H1 (cell line): ENCODE results near the gene PTGES. TPM values are rescaled to one million over a fixed set of nuclear protein-coding genes. Genes with fewer than 3 reads are reported as not detected.

Experiments
- CTCF ChIA-PET: fragments of 300-600 bp; sonication (Branson Sonifier 250); formaldehyde crosslinking; loops from one replicate; lab custom pipeline; 2021; ENCODE audit not compliant: partially characterized antibody; lab: Charles Lee
- POLR2A ChIA-PET: fragments of 300-600 bp; sonication (Branson Sonifier 250); formaldehyde crosslinking; loops from one replicate; lab custom pipeline; 2021; ENCODE audit warnings: inconsistent platforms; ENCODE audit not compliant: partially characterized antibody; lab: Charles Lee
- DNase-seq, 2 experiments: peaks; one replicate each; pipeline versions ENCODE4 v3.0.0 to v3.0.0-alpha.2; 2010 to 2022; ENCODE audit warnings: low spot score in 2 of 2, low read depth in 1 of 2, mixed read lengths in 1 of 2
- FAIRE-seq: peaks from 2 replicates; lab custom pipeline; 2011; peaks lifted over from hg19 to GRCh38; lab: Jason Lieb, UNC
- H2AFZ ChIP-seq: 2 replicates; pipeline ENCODE4 v1.8.1; 2012; ENCODE audit warnings: low read length, inconsistent platforms
- H2AK5ac ChIP-seq: 2 replicates; pipeline ENCODE4 v1.6.1; 2013; ENCODE audit warnings: low read depth, low read length
- H2BK120ac ChIP-seq: replicated peaks from 2 replicates; pipeline ENCODE3; 2013; ENCODE audit warnings: low read depth, low read length, inconsistent platforms
- H2BK12ac ChIP-seq: 2 replicates; pipeline ENCODE4 v1.6.1; 2013; ENCODE audit warnings: low read depth, low read length
- H2BK15ac ChIP-seq: 2 replicates; pipeline ENCODE4 v1.6.1; 2013; ENCODE audit warnings: low read length
- H2BK20ac ChIP-seq: 2 replicates; pipeline ENCODE4 v1.6.1; 2013; ENCODE audit warnings: low read length
- H2BK5ac ChIP-seq: 2 replicates; pipeline ENCODE4 v1.6.1; 2013; ENCODE audit warnings: low read depth, low read length
- H3K14ac ChIP-seq: 2 replicates; pipeline ENCODE4 v1.6.1; 2013; ENCODE audit warnings: inconsistent platforms; ENCODE audit not compliant: insufficient read length
- H3K18ac ChIP-seq: 2 replicates; pipeline ENCODE4 v1.6.1; 2013; ENCODE audit warnings: low read length; ENCODE audit errors: extremely low read depth
- H3K23ac ChIP-seq: 2 replicates; pipeline ENCODE4 v1.6.1; 2013; ENCODE audit warnings: inconsistent platforms; ENCODE audit not compliant: insufficient read length
- H3K23me2 ChIP-seq: 2 replicates; pipeline ENCODE4 v1.6.1; 2013; ENCODE audit warnings: low read depth, low read length
- H3K27ac ChIP-seq: 2 replicates; pipeline ENCODE4 v1.6.1; 2011; ENCODE audit warnings: low read depth, low read length, inconsistent platforms
- H3K27me3 ChIP-seq, 4 experiments: replicated peaks in 1 of 4; 1 replicate in 1 of 4; 2 replicates in 3 of 4; pipeline versions ENCODE4 v1.6.1 to v1.8.1; 2011 to 2013; ENCODE audit warnings: low read length in 3 of 4, mild to moderate bottlenecking in 3 of 4, inconsistent platforms in 2 of 4, mixed read lengths in 2 of 4, moderate library complexity in 1 of 4; ENCODE audit not compliant: control insufficient read depth in 3 of 4, insufficient read depth in 3 of 4; ENCODE audit errors: extremely low read depth in 1 of 4
- H3K36me3 ChIP-seq, 4 experiments: 2 replicates each; pipeline versions ENCODE4 v1.6.1 to v1.8.1; 2011 to 2013; ENCODE audit warnings: mild to moderate bottlenecking in 4 of 4, low read length in 3 of 4, moderate library complexity in 2 of 4, control low read depth in 1 of 4, inconsistent platforms in 1 of 4; ENCODE audit not compliant: insufficient read depth in 4 of 4, control insufficient read depth in 2 of 4
- H3K4ac ChIP-seq: replicated peaks from 2 replicates; pipeline ENCODE3; 2013; ENCODE audit warnings: low read length, low read depth, mixed read lengths, inconsistent platforms; ENCODE audit not compliant: insufficient read length
- H3K4me1 ChIP-seq, 4 experiments: replicated peaks in 1 of 4; 1 replicate in 1 of 4; 2 replicates in 3 of 4; pipeline versions ENCODE4 v1.6.1 to v1.8.1; 2011 to 2013; ENCODE audit warnings: low read length in 3 of 4, inconsistent platforms in 2 of 4, mixed read lengths in 1 of 4; ENCODE audit not compliant: insufficient read depth in 4 of 4, control insufficient read depth in 3 of 4
- H3K4me2 ChIP-seq, 2 experiments: 2 replicates each; pipeline versions ENCODE4 v1.6.1 to v1.8.1; 2011 to 2013; ENCODE audit warnings: low read depth in 2 of 2, low read length in 2 of 2, control low read depth in 1 of 2, inconsistent platforms in 1 of 2, mild to moderate bottlenecking in 1 of 2; ENCODE audit not compliant: insufficient read depth in 1 of 2
- H3K4me3 ChIP-seq, 4 experiments: fragments of 200-600, 300-600 bp in 1 of 4; sonication (generic), shearing (Covaris generic), sonication (Bioruptor Twin) in 1 of 4; 2 replicates each; pipeline versions ENCODE4 v1.5.1 to v1.8.1; 2011 to 2016; ENCODE audit warnings: low read length in 4 of 4, low read depth in 3 of 4, control low read depth in 2 of 4, inconsistent platforms in 2 of 4, mild to moderate bottlenecking in 2 of 4, mixed read lengths in 1 of 4, moderate library complexity in 1 of 4; ENCODE audit not compliant: insufficient read depth in 2 of 4; ENCODE audit errors: extremely low read depth in 1 of 4
- H3K56ac ChIP-seq: replicated peaks from 2 replicates; pipeline ENCODE3; 2013; ENCODE audit warnings: low read depth, mild to moderate bottlenecking, mixed read lengths, low read length, inconsistent platforms; ENCODE audit not compliant: insufficient read length
- H3K79me1 ChIP-seq: 2 replicates; pipeline ENCODE4 v1.6.1; 2013; ENCODE audit warnings: low read depth, low read length, control low read depth
- H3K79me2 ChIP-seq, 2 experiments: 2 replicates each; pipeline versions ENCODE4 v1.6.1 to v1.8.1; 2012 to 2013; ENCODE audit warnings: low read length in 2 of 2, mild to moderate bottlenecking in 2 of 2, inconsistent platforms in 1 of 2; ENCODE audit not compliant: insufficient read depth in 2 of 2, control insufficient read depth in 1 of 2
- H3K9ac ChIP-seq, 4 experiments: replicated peaks in 1 of 4; 1 replicate in 1 of 4; 2 replicates in 3 of 4; pipeline versions ENCODE4 v1.6.1 to v1.8.1; 2011 to 2013; ENCODE audit warnings: low read depth in 3 of 4, low read length in 3 of 4, control low read depth in 2 of 4, mild to moderate bottlenecking in 2 of 4, moderate library complexity in 2 of 4, inconsistent platforms in 1 of 4; ENCODE audit errors: extremely low read depth in 1 of 4
- H3K9me3 ChIP-seq, 2 experiments: 2 replicates each; pipeline versions ENCODE4 v1.6.1 to v1.8.1; 2012 to 2013; ENCODE audit warnings: mild to moderate bottlenecking in 2 of 2, moderate library complexity in 2 of 2, control low read depth in 1 of 2, inconsistent platforms in 1 of 2, low read depth in 1 of 2, low read length in 1 of 2, mixed read lengths in 1 of 2; ENCODE audit not compliant: insufficient read depth in 2 of 2
- H4K20me1 ChIP-seq, 2 experiments: replicated peaks in 1 of 2; 2 replicates each; pipeline versions ENCODE3 to v1.8.1; 2011 to 2013; ENCODE audit warnings: inconsistent platforms in 2 of 2, low read length in 2 of 2, mild to moderate bottlenecking in 1 of 2; ENCODE audit not compliant: insufficient read depth in 2 of 2, control insufficient read depth in 1 of 2
- H4K5ac ChIP-seq: 2 replicates; pipeline ENCODE4 v1.6.1; 2013; ENCODE audit warnings: low read length, low read depth, mixed read lengths, inconsistent platforms; ENCODE audit not compliant: insufficient read length
- H4K8ac ChIP-seq: 2 replicates; pipeline ENCODE4 v1.8.0; 2013; ENCODE audit warnings: mild to moderate bottlenecking, moderate library complexity, low read length, inconsistent platforms; ENCODE audit not compliant: insufficient read depth; ENCODE audit errors: extremely low read depth
- H4K91ac ChIP-seq: replicated peaks from 2 replicates; pipeline ENCODE3; 2013; ENCODE audit warnings: low read length, mixed read lengths, inconsistent platforms; ENCODE audit not compliant: insufficient read length
- BACH1 ChIP-seq: IDR thresholded peaks from 2 replicates; pipeline ENCODE4 v1.6.1; 2012; ENCODE audit warnings: low read length, improper control_type of control experiment
- CHD2 ChIP-seq: IDR thresholded peaks from 2 replicates; pipeline ENCODE4 v1.6.1; 2012; ENCODE audit warnings: low read length, improper control_type of control experiment
- GTF2F1 ChIP-seq: IDR thresholded peaks from 2 replicates; pipeline ENCODE4 v1.6.1; 2012; ENCODE audit warnings: low read depth, low read length, improper control_type of control experiment, borderline replicate concordance
- NRF1 ChIP-seq: IDR thresholded peaks from 2 replicates; pipeline ENCODE4 v1.6.1; 2011; ENCODE audit warnings: mild to moderate bottlenecking, low read depth, low read length, improper control_type of control experiment
- POU5F1 ChIP-seq: IDR thresholded peaks from 2 replicates; pipeline ENCODE4 v1.6.1; 2011; ENCODE audit warnings: low read depth, mild to moderate bottlenecking, low read length, moderate library complexity
- RXRA ChIP-seq: IDR thresholded peaks from 2 replicates; pipeline ENCODE4 v1.6.1; 2011; ENCODE audit warnings: low read depth, mild to moderate bottlenecking, low read length, moderate library complexity; ENCODE audit not compliant: insufficient read depth
- SIN3A ChIP-seq, 2 experiments: IDR thresholded peaks in 1 of 2; conservative IDR thresholded peaks in 1 of 2; 2 replicates each; pipeline ENCODE4 v1.6.1; 2011 to 2012; ENCODE audit warnings: low read length in 2 of 2, improper control_type of control experiment in 1 of 2, low read depth in 1 of 2, mild to moderate bottlenecking in 1 of 2
- TEAD4 ChIP-seq: IDR thresholded peaks from 2 replicates; pipeline ENCODE4 v1.6.1; 2012; ENCODE audit warnings: low read depth, low read length, inconsistent platforms, mixed read lengths
- YY1 ChIP-seq: IDR thresholded peaks from 2 replicates; pipeline ENCODE4 v1.6.1; 2011; ENCODE audit warnings: low read depth, mild to moderate bottlenecking, low read length
- ZNF274 ChIP-seq: IDR thresholded peaks from 2 replicates; pipeline ENCODE4 v1.7.0; 2012; ENCODE audit warnings: low read length, borderline replicate concordance; ENCODE audit errors: extremely low read depth
- WGBS, 2 experiments: shearing (Covaris generic) in 1 of 2; methylation state at CpG; one replicate each; pipeline versions ENCODE4 v1.1.6 to v1.1.7; 2013 to 2015; ENCODE audit warnings: low lambda C conversion rate in 2 of 2, mixed read lengths in 2 of 2, inconsistent platforms in 1 of 2, low coverage in 1 of 2, missing lambda C conversion rate in 1 of 2; ENCODE audit not compliant: insufficient replicate concordance in 2 of 2, insufficient coverage in 1 of 2, insufficient read length in 1 of 2; ENCODE audit errors: extremely low coverage in 1 of 2, missing lambda C conversion rate in 1 of 2; 5-methylcytosine and 5-hydroxymethylcytosine counted together
- polyA plus RNA-seq, 7 experiments: library from polyadenylated mRNA; depleted of rRNA in 3 of 7; stranded (reverse) in 5 of 7; unstranded in 2 of 7; fragments of >200 nt in 5 of 7; fragments of 200-250 nt in 2 of 7; gene quantifications; 1 replicate in 5 of 7; 2 replicates in 1 of 7; 4 replicates in 1 of 7; pipeline versions ENCODE4 v1.2.1 to v1.2.3, GENCODE V29; 2011 to 2013; ENCODE audit warnings: missing spikeins in 2 of 7, mixed read lengths in 2 of 7
- total RNA-seq: library from RNA; stranded (reverse); fragmentation: NEBNext Ultra II Directional; extraction: Animal tissue kit (Norgen Biotek cat#: 25700); gene quantifications from 2 replicates; pipeline ENCODE4 v1.2.1, GENCODE V29; 2021
- TF ChIP-seq, protein P1 (sequence below): IDR thresholded peaks from 2 replicates; pipeline ENCODE4 v1.6.1; 2012; ENCODE audit warnings: inconsistent platforms

The PTGES gene
- total and polyA plus RNA-seq, 2 of the 8 experiments (the other 6 are each of a cell fraction or from before 2014, with no cell fraction given), result 3.2 to 5.1 TPM

DNA sequence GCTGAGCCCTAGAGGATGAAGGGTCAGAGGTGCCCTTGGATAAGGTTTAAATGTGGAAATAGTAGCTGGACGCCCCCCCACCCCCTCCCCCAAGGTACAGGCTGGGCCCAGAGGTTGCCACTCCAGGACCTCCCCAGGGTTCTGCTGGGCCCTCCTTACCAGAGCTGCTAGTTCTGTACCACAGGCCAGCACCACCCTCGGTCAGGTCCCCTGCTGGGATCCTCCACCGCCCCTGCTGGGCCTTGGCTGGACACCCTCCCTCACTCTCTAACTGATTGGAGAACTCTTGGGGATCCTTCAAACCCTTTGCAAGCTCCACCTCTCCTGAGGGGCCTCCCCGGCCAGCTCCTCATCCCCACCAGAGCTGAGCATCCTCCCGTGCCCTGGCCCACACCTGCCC lies 34.9 kb downstream of the PTGES start:
- H3K79me2 ChIP-seq, result no peaks in the 10 kb centered on the region
- H4K5ac ChIP-seq, result no peak overlapping the region
- ChIA-PET POLR2A (no interaction called here), CTCF (interaction anchor here (0.6 to 1.2 kb wide), 7 partner anchors 9 to 77 kb away, joined by 3 to 5 read pairs (median 3); no protein-coding TSS in a partner anchor)
- no peak overlapping the region for H2AK5ac ChIP-seq
- H3K23ac ChIP-seq, result no peak overlapping the region
- DNase-seq, result no peak
- H3K4ac ChIP-seq, result no peak overlapping the region
- 91% methylated on average over 5 of the region's 5 CpGs; no CpG with 5 or more reads in 1 of the 2 experiments for WGBS, 2 experiments
- no peaks in the 10 kb centered on the region for H3K23me2 ChIP-seq
- no peak overlapping the region for H2BK20ac ChIP-seq
- H3K27ac ChIP-seq, result no peak overlapping the region
- H3K56ac ChIP-seq, result no peak overlapping the region
- no peaks in the 10 kb centered on the region for H3K9me3 ChIP-seq
- H3K27me3 ChIP-seq, result peaks cover 0 to 4% (median 0%) of the 10 kb centered on the region in 4 experiments; a peak in 1 of 7 replicates
- H2BK15ac ChIP-seq, result no peak overlapping the region
- H3K4me1 ChIP-seq, result peaks cover 0 to 7% (median 0%) of the 10 kb centered on the region in 4 experiments; a peak in 2 of 7 replicates
- no peak overlapping the region for H2AFZ ChIP-seq
- H3K14ac ChIP-seq, result no peak overlapping the region
- H3K36me3 ChIP-seq, result no peaks in the 10 kb centered on the region
- no peaks in the 10 kb centered on the region for H3K79me1 ChIP-seq
- no peak overlapping the region for H3K18ac ChIP-seq
- no peak overlapping the region for H2BK120ac ChIP-seq
- no peak overlapping the region for H4K91ac ChIP-seq
- FAIRE-seq, result no peak
- no peak overlapping the region for H2BK12ac ChIP-seq
- no peak overlapping the region for H4K8ac ChIP-seq
- no peak overlapping the region for H2BK5ac ChIP-seq
- no peak overlapping the region for H3K4me2 ChIP-seq
- no peak overlapping the region for H3K4me3 ChIP-seq
- H3K9ac ChIP-seq, result no peak overlapping the region
- H4K20me1 ChIP-seq, result peaks cover 0 to 2% of the 10 kb centered on the region in 2 experiments
- TF ChIP-seq SIN3A (conservative IDR thresholded peaks at IDR 0.05 in 1 of 2, IDR thresholded peaks at IDR 0.05 in 1 of 2; ENCODE audit: low read depth in 1 of 2, low read length in 2 of 2), result no peak
- no peak for TF ChIP-seq BACH1
- no peak for TF ChIP-seq YY1
- no peak for TF ChIP-seq ZNF274
- TF ChIP-seq RXRA, result no peak
- TF ChIP-seq NRF1, result no peak
- no peak for TF ChIP-seq CHD2
- TF ChIP-seq, protein P1, sequence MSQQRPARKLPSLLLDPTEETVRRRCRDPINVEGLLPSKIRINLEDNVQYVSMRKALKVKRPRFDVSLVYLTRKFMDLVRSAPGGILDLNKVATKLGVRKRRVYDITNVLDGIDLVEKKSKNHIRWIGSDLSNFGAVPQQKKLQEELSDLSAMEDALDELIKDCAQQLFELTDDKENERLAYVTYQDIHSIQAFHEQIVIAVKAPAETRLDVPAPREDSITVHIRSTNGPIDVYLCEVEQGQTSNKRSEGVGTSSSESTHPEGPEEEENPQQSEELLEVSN, result no peak
- no peak for TF ChIP-seq GTF2F1
- TF ChIP-seq POU5F1, result no peak
- no peak for TF ChIP-seq TEAD4
